Iris pigment epithelial cell (primary cell): ENCODE measurements around the gene ARHGAP18.

Experiments
- DNase-seq: peaks from one replicate; pipeline ENCODE4 v3.0.0-alpha.2; 2011; ENCODE audit warnings: low read depth

The ARHGAP18 gene

DNA sequence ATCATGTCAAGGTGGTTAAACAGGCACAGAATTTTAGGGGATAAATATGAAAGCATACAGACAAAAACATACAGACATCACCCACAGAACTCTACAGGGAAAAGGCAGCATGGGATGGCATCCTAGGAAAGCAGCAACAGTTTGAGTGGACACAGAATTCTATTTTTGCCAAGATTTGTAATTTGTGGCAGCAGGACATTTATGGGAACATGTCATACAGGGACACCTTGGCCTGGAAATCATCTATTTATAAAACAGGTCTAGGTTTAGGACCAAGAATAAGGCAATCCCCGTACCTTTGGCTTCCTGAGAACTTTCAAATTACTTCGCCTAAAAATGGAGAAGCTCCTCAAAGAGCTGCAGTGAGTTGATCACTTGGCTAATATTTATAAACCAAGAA is 17.5 kb downstream of the ARHGAP18 start:
- no peak for DNase-seq

DNA sequence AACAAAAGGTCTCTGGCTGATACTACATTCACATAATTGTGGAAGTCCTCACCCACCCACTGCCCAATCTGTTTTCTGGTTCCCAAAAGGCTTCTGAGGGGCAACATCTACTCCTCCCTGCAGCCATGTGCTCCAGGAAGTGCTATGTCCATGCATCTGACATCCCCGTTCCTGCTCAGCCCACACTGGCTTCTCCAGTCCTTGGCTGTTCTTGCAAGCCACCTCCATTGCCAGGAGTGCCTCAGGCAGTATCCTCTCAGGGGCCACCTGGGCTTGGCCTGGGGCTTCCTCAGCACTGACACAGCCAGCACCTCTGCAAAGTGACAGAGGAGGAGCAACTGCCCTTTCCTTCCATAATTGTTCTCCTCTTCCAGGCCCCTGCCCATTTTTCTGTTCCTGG is 18.3 kb downstream of the ARHGAP18 start:
- DNase-seq, result no peak

DNA sequence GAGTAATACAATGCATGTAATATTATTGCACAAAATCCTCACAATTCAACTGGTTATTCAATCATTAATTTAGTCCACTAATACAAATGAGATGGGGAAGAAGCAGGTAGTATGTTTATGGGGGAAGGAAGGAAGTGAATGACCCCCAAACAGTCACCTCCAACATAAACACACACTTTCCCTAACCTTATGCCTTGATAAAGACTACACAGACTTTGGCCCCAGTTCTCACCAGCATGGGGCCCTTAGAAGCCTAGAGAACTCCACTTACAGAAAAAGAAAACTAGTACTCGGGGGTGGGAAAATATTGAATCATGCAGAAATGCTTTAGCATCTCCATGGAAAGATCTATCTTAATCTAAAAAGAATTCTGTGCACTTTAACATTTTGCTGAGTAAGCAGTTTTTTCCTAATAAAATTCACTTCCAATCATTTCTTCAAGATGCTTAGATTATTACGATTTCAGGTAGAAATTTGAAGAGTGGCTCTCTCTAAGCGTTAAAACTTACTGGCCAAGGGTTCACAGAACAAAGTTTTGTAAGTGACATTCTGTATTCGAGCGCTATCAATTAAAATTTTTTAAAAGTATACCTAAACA is 18.8 kb downstream of the ARHGAP18 start:
- DNase-seq, result no peak

- DNase-seq, result peak; percentile 76
Measured at GRCh38 chr6:129686941-129687627, 22.9 kb downstream of the ARHGAP18 start.

- DNase-seq, result no peak
Measured at GRCh38 chr6:129685662-129686031, 24.3 kb downstream of the ARHGAP18 start.

GRCh38 chr6:129684903-129685661 is 24.9 kb downstream of the ARHGAP18 start:
- no peak for DNase-seq

DNA sequence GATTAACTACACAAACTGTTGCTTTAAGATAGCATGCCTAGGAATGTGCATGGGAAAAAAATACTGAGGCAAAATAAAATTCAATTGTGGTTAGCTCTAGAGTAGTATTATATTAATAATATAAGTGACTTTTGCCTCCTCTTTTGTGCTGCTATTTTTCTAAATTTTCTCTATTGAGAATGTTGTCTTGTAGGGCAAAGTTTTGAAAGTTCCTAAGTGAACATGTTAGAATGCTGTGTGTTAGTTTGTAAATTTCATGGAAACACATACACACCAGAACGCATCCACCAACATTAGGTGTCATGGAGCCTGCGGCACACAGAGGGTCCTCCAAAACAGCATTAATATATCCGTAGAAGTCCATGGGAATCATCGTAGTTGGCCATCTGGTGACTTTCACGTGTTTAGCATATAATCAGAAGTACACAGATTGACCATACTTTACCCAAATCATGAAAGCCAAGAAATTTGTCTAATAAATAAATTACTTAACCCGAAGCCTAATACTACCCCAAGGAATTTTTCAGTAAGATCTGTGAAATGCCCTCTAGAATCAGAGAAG is 25.6 kb downstream of the ARHGAP18 start:
- no peak for DNase-seq

- peak; percentile 100 for DNase-seq
Measured at GRCh38 chr6:129683601-129684322, 26.2 kb downstream of the ARHGAP18 start.

- no peak for DNase-seq
Measured at GRCh38 chr6:129681913-129682205, 28.1 kb downstream of the ARHGAP18 start.

- no peak for DNase-seq
Measured at GRCh38 chr6:129680633-129681032, 29.3 kb downstream of the ARHGAP18 start.

- DNase-seq, result no peak
Measured at GRCh38 chr6:129679758-129680157, 30.2 kb downstream of the ARHGAP18 start.

GRCh38 chr6:129679275-129679674 is 30.7 kb downstream of the ARHGAP18 start:
- DNase-seq, result no peak

DNA sequence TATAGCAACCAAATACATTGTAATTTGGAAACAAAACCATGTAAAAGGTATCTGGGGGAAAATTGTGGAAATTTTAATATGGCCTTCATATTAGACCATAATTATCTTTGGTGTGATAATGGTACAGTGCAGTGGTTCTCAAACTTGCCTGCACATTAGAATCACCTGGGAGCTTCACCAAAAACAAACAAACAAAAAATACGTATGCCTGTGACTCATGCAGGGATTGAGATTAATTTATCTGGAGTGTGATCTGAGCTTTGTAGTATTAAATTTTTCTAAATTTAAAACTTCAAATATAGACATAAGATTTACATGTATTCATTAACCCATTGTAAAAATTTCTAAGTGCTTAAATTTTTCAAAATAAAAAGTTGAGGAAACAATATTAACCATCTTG is 31.5 kb downstream of the ARHGAP18 start:
- DNase-seq, result no peak

- DNase-seq, result peak; percentile 20
Measured at GRCh38 chr6:129677620-129678325, 32.2 kb downstream of the ARHGAP18 start.

DNA sequence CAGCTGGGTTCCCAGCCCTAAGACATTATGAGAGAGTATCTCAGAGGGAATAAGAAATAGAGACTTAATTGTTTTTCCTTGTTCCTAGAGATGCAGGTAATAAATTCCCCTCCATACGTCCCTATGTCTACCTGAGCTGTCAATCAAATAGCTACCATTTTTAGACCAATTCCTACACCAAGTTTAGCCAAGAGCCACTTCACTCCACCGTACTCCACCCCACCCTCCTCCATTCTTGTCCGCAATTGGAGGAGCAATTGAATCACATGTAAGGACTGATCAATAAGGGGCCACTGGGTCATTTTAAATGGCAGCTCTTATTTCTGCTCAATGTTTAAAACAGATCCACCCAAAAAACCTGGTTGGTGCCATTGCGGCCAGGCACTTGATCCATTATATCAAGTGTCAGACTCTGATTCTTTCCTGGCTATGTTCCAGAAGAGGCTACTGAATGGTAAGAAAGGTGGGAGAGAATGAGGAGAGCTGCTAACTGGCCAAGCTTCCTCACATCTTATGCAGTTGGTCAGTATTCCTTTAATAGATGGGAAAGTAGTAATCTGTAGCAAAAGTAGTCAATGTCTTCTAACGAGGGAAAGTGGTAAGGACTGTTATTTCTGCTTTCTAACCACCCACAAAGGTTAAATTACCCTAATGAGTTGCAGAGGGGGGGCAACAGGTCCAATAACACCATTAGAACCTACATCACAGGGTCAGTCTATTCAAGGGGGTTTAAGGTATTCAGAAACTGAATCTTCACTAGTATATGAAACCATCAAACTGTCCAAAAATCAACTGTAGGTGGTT is 34.1 kb downstream of the ARHGAP18 start:
- DNase-seq, result no peak

GRCh38 chr6:129673748-129674147 is 36.2 kb downstream of the ARHGAP18 start:
- peak; percentile 51 for DNase-seq

DNA sequence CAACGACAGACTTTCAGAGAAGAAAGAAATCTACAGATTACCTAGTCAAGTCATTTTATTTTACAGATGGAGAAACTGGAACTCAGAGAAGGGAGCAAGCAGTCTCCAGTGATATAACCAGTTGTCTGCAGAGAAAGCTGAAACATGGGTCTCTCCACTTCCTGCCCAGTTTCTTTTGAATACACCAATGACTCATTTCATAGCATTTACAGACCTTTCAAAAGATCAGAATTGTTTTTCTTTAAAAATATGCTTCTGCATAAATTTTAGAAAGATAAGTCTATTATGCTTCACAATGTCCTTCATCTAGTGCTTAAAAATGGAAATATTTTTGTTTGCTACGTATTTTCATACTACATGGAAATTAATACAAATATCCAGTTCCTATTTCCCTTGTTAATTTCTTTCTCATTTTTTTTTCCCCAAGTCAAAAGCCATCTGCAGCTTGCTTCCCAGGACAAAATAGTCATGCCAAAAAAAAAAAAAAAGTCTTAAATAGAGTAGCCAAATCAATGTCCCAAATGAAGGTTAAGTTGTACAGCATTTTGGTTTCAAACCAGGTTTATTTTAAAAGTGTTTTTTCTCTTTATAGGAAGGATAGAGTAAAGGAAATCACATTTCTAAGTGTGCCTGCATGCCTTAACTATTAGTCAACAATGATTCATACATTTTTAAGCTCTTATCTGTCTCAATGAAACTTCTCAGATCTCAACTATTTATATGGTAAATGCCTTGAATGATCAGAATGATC is 36.9 kb downstream of the ARHGAP18 start:
- DNase-seq, result peak; percentile 88

DNA sequence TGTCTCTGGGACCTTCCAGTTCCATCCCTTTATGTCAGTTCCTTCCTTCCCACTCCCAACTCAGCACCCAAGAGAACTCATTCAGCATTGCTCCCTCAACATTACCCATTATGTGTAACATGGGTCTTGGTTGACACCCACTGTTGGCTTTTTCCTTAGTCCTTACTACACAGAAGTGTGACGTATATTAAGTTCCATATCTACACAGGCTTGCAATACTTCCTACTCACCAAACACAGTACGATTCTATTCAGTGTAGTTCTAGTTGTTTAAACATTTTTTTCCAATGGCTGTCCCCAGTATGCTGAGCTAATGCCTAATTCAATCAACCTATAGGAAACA is 37.7 kb downstream of the ARHGAP18 start:
- DNase-seq, result peak; percentile 22

- peak; percentile 38 for DNase-seq
Measured at GRCh38 chr6:129671442-129672340, 38.3 kb downstream of the ARHGAP18 start.
